ENCODE measurements around the gene FMNL2. TPM values are rescaled to one million over a fixed set of nuclear protein-coding genes. Genes with fewer than 3 reads are reported as not detected.

Gene FMNL2
- total RNA-seq, 3 donors from 2014 or later: 11.5 to 25.4 (median 12.0) TPM

DNA sequence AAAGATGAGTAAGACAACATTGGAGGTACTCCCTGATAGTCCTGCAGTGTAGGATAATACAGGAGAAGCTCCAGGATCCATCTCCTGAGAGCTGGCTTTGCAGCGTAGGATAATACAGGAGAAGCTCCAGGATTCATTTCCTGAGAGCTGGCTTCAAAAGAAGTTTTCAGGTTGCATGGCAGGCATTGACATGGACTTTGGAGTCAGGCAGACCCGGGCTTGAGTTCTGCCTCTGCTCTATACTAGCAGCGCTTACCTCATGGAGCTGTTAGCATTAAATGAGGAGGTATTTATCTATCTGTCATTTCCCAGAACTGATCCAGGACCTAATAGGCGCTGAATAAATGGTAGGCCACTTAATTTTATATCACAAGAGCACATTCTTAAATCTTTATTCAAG, 97.8 kb downstream of the FMNL2 start:
- Histone ChIP-seq H3K9me3 (no peaks in the 10 kb centered on the region), H3K4me1 (ENCODE audit: low read depth) (no peaks in the 10 kb centered on the region), H3K36me3 (ENCODE audit: low read depth) (no peaks in the 10 kb centered on the region), H3K4me3 (no peak overlapping the region)
- intact Hi-C loops (cut with DNase I, micrococcal nuclease): no loop called here
- TF ChIP-seq, protein P1, sequence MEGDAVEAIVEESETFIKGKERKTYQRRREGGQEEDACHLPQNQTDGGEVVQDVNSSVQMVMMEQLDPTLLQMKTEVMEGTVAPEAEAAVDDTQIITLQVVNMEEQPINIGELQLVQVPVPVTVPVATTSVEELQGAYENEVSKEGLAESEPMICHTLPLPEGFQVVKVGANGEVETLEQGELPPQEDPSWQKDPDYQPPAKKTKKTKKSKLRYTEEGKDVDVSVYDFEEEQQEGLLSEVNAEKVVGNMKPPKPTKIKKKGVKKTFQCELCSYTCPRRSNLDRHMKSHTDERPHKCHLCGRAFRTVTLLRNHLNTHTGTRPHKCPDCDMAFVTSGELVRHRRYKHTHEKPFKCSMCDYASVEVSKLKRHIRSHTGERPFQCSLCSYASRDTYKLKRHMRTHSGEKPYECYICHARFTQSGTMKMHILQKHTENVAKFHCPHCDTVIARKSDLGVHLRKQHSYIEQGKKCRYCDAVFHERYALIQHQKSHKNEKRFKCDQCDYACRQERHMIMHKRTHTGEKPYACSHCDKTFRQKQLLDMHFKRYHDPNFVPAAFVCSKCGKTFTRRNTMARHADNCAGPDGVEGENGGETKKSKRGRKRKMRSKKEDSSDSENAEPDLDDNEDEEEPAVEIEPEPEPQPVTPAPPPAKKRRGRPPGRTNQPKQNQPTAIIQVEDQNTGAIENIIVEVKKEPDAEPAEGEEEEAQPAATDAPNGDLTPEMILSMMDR (IDR thresholded peaks at IDR 0.05): no peak
- DNase-seq (no peak), ATAC-seq (no peak)

DNA sequence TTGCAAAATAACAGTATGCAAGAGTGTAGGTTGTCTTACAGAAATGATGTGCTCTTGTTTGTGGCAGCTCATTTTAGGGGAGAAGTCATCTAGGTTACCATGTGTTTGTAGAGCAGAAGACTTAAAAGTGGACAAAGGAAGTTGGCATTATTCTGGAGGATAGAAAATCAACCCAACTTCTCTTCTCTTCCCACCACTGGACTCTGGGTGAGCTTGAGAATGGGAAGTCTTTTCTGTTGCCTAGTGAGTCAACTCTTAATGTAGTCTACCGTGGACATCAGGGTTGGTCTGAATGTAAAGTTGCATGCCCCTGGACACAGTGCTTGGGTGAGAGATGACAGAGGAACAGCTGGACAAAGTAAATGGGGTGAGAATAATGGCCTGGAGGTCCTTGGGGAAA, 98.3 kb downstream of the FMNL2 start:
- intact Hi-C loops (cut with DNase I, micrococcal nuclease): no loop called here
- Histone ChIP-seq H3K36me3 (ENCODE audit: low read depth) (no peaks in the 10 kb centered on the region), H3K4me1 (ENCODE audit: low read depth) (no peaks in the 10 kb centered on the region), H3K9me3 (no peaks in the 10 kb centered on the region), H3K4me3 (no peak overlapping the region)
- no peak for DNase-seq
- ATAC-seq: no peak
- TF ChIP-seq, protein P1 (IDR thresholded peaks at IDR 0.05): no peak

DNA sequence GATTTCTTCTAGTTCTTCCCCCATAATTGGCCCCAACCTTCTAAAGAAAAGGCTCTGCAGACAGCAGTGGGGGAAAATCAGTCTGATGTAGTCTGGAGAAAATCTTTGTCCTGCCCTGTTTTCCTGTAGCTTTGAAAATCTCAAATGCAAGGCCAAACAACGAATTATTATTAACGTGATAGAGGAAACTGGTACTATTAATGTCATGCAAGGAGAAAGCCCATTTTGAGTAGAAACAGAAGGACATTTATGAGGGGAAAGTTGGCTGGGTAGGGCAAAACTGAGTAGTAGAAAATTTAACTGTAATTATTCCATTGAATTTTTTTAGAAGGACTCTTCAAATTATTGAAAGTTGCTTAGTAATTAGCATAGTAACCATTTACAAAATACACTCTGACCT, 98.8 kb downstream of the FMNL2 start:
- intact Hi-C loops (cut with DNase I, micrococcal nuclease): no loop called here
- Histone ChIP-seq H3K4me3 (no peak overlapping the region), H3K9me3 (no peaks in the 10 kb centered on the region), H3K36me3 (ENCODE audit: low read depth) (no peaks in the 10 kb centered on the region), H3K4me1 (ENCODE audit: low read depth) (no peaks in the 10 kb centered on the region)
- no peak for ATAC-seq
- no peak for DNase-seq
- TF ChIP-seq, protein P1 (IDR thresholded peaks at IDR 0.05): no peak

DNA sequence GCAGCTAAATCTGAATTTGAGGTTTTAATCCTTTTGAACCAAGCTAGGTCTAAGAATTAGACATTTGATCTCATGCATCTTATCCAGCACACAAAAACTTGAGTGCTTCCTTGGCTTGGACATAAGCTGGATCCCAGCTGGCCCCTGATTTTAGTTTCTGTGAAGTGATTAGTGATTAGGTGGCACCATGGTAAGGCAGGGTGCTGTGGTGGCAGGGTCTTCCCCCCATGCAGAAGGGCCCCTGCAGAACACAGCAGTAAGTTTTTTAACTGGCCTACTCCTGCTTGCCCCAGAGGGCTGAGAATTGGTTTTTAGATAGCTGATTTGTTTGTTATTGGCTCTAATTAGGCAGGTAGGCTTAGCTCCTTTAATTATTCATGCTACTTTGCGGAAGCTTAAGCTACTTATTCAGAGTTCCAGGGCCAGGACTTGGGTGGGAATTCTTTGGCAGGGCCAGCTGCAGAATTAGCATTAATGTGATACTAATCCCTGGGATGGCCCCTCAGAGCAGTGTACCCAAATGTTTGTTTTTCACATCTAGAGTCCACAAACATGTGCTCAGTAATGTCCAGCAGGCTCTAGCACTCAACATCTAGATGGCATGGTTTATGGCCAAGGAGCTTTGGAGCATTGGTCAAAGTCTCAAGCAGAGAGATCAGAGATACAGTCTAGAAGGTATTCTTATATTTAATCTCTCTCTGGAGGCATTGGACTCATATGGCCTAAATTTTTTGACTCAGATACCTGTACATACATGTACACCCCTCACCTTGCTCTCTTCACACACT, 99.6 kb downstream of the FMNL2 start:
- Histone ChIP-seq H3K9me3 (no peaks in the 10 kb centered on the region), H3K4me1 (ENCODE audit: low read depth) (no peaks in the 10 kb centered on the region), H3K36me3 (ENCODE audit: low read depth) (no peaks in the 10 kb centered on the region), H3K4me3 (no peak overlapping the region)
- no peak for DNase-seq
- ATAC-seq: no peak
- intact Hi-C loops (cut with DNase I, micrococcal nuclease): no loop called here
- TF ChIP-seq, protein P1 (IDR thresholded peaks at IDR 0.05): no peak

DNA sequence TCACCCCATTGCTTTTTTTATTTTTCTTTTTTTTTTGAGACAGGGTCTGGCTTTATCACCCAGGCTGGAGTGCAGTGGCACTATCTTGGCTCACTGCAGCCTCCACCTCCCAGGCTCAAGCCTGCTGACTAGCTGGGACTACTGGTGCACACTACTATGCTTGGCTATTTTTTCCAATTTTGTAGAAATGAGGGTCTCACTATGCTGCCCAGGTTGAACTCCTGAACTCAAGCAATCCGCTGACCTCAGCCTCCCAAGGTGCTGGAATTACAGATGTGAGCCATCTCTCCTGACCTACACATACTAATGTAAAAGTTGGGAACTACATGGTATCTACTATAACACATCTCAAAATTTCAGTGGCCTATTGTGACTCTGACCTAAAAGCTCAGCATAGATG, 101.2 kb downstream of the FMNL2 start:
- DNase-seq (no peak), ATAC-seq (no peak)
- Histone ChIP-seq H3K9me3 (no peaks in the 10 kb centered on the region), H3K36me3 (ENCODE audit: low read depth) (no peaks in the 10 kb centered on the region), H3K4me1 (ENCODE audit: low read depth) (no peaks in the 10 kb centered on the region), H3K4me3 (no peak overlapping the region)
- TF ChIP-seq, protein P1 (IDR thresholded peaks at IDR 0.05): no peak
- intact Hi-C loops (cut with DNase I, micrococcal nuclease): no loop called here
